ENCODE measurements around the gene PHF13. TPM values are rescaled to one million over a fixed set of nuclear protein-coding genes. Genes with fewer than 3 reads are reported as not detected.

PHF13 gene
- polyA plus RNA-seq, 1 experiment = 9.4 TPM

DNA sequence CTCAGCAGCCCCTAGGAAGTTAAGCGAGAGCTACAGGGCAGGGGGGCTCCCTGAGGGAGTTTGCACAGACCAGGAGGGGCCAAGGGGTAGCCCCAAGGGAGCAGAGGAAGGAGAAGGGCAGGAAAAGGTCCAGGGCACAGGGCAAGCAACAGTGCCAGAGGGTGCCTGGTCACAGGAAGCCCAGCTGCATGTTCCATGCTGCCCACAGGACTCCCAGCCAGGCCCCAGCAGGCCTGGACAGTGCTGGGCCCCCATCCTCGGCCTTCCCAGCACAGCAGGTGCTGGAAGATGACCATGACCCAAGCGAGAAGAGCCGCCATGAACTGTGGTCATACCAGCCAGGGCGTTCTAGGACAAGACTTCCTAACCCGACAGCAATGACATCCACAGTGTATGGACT, 21.9 kb upstream of the PHF13 start:
- TF ChIP-seq, protein P1, sequence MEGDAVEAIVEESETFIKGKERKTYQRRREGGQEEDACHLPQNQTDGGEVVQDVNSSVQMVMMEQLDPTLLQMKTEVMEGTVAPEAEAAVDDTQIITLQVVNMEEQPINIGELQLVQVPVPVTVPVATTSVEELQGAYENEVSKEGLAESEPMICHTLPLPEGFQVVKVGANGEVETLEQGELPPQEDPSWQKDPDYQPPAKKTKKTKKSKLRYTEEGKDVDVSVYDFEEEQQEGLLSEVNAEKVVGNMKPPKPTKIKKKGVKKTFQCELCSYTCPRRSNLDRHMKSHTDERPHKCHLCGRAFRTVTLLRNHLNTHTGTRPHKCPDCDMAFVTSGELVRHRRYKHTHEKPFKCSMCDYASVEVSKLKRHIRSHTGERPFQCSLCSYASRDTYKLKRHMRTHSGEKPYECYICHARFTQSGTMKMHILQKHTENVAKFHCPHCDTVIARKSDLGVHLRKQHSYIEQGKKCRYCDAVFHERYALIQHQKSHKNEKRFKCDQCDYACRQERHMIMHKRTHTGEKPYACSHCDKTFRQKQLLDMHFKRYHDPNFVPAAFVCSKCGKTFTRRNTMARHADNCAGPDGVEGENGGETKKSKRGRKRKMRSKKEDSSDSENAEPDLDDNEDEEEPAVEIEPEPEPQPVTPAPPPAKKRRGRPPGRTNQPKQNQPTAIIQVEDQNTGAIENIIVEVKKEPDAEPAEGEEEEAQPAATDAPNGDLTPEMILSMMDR (IDR thresholded peaks at IDR 0.05; ENCODE audit: insufficient read depth, low read depth, low read length) = no peak
- no peak overlapping the region for H3K4me3 ChIP-seq (ENCODE audit: low read depth, low read length)
- H3K36me3 ChIP-seq (ENCODE audit: control insufficient read depth, insufficient read depth, low read length) = peaks cover 50% of the 10 kb centered on the region
- no peak for DNase-seq (ENCODE audit: low read depth)
- H3K27me3 ChIP-seq (ENCODE audit: control insufficient read depth, insufficient read depth, low read length) = no peaks in the 10 kb centered on the region
- ChIA-PET CTCF (interaction anchor here (1.5 kb wide), 1 partner anchor 11 kb away, joined by 3 read pairs; the partner anchor contains the start of gene KLHL21), POLR2A (no interaction called here)

DNA sequence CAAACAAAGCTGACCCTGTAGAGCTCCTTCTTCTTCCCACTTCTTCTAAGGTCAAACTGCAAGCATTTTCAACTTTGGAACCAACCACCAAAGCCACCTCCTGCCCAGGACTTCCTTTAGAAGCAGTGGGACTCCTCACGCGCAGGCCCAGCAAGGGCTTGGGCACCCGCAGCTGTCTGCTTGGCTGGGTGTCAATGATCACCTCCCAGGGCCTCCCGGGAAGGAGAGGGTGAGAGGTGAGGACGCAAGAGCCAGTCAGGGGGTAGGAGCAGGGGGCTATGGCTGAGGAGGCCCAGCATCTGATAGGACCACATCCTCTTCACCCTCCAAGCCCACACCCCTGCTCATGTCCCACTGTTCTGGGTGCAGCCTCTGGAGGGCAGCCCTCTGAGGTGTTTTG, 21.1 kb upstream of the PHF13 start:
- no peaks in the 10 kb centered on the region for H3K27me3 ChIP-seq (ENCODE audit: control insufficient read depth, insufficient read depth, low read length)
- H3K4me3 ChIP-seq (ENCODE audit: low read depth, low read length) = no peak overlapping the region
- ChIA-PET POLR2A (no interaction called here), CTCF (interaction anchor here (1.5 kb wide), 1 partner anchor 10 kb away, joined by 3 read pairs; the partner anchor contains the start of gene KLHL21)
- TF ChIP-seq, protein P1 (IDR thresholded peaks at IDR 0.05; ENCODE audit: insufficient read depth, low read depth, low read length) = no peak
- peaks cover 55% of the 10 kb centered on the region for H3K36me3 ChIP-seq (ENCODE audit: control insufficient read depth, insufficient read depth, low read length)
- no peak for DNase-seq (ENCODE audit: low read depth)

DNA sequence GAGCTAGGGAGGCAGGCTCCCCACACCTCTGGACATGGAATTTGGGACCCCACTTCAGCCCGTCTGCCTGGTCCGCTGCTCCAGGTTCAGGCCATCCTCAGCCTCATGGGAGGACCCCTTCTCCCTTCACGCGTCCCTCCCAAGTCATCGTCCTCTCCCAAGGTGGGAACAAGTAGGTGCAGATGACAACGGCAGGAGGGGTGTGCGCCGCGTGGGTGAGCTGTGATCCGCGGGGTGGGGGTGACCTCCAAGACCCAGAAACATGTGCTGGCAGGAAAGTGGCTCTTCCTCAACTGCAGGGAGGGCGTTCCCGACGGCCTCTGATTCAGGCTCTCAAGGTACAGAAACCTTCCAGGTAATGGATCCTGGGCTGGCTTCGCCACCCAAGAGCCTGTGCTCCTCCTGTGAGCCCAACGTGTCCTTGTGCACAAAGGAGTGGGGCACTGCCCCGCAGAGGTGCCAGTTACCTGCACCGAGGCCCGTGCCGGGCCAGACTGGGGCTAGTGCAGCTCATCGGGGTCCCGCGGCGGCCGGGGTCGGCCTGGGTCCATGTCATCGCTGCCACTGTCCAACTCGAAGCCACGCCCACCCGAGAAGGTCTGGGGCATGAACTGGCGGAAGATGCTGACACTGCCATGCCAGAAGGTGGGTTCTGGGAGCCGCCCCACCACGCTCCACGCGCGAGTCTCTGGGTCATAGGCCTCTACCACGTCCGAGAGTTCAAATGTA, 20.5 kb upstream of the PHF13 start:
- H3K4me3 ChIP-seq (ENCODE audit: low read depth, low read length) = no peak overlapping the region
- no peak for DNase-seq (ENCODE audit: low read depth)
- H3K27me3 ChIP-seq (ENCODE audit: control insufficient read depth, insufficient read depth, low read length) = no peaks in the 10 kb centered on the region
- peaks cover 59% of the 10 kb centered on the region for H3K36me3 ChIP-seq (ENCODE audit: control insufficient read depth, insufficient read depth, low read length)
- POLR2A ChIA-PET = no interaction called here
- TF ChIP-seq, protein P1 (IDR thresholded peaks at IDR 0.05; ENCODE audit: insufficient read depth, low read depth, low read length) = no peak
- CTCF ChIA-PET = interaction anchor here (1.5 kb wide), 1 partner anchor 39 kb away, joined by 3 read pairs; the partner anchor contains the start of gene NOL9

DNA sequence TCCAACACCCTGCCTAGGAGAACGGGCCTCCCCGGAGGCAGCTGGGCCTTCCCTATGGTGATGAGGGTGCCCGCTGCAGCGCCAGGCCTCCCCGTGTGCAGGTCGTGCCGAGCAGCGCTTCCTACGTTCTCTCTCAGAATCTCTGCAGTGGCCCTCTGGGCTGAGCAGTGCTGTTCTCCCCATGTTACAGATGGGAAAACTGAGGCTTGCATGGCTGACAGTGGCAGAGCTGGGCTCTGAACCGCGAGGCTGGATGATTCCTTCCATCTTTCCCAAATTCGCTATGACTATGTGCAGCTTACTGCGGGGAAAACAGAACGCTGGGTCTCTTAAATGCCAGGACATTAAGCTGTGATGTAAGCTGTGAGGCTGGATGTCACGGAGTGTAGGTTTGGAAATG, 19.7 kb upstream of the PHF13 start:
- CTCF ChIA-PET = interaction anchor here (1.5 kb wide), 1 partner anchor 40 kb away, joined by 3 read pairs; the partner anchor contains the start of gene NOL9
- Histone ChIP-seq H3K36me3 (ENCODE audit: control insufficient read depth, insufficient read depth, low read length) (peaks cover 53% of the 10 kb centered on the region), H3K27me3 (ENCODE audit: control insufficient read depth, insufficient read depth, low read length) (no peaks in the 10 kb centered on the region), H3K4me3 (ENCODE audit: low read depth, low read length) (no peak overlapping the region)
- POLR2A ChIA-PET = no interaction called here
- TF ChIP-seq, protein P1 (IDR thresholded peaks at IDR 0.05; ENCODE audit: insufficient read depth, low read depth, low read length) = no peak
- no peak for DNase-seq (ENCODE audit: low read depth)

DNA sequence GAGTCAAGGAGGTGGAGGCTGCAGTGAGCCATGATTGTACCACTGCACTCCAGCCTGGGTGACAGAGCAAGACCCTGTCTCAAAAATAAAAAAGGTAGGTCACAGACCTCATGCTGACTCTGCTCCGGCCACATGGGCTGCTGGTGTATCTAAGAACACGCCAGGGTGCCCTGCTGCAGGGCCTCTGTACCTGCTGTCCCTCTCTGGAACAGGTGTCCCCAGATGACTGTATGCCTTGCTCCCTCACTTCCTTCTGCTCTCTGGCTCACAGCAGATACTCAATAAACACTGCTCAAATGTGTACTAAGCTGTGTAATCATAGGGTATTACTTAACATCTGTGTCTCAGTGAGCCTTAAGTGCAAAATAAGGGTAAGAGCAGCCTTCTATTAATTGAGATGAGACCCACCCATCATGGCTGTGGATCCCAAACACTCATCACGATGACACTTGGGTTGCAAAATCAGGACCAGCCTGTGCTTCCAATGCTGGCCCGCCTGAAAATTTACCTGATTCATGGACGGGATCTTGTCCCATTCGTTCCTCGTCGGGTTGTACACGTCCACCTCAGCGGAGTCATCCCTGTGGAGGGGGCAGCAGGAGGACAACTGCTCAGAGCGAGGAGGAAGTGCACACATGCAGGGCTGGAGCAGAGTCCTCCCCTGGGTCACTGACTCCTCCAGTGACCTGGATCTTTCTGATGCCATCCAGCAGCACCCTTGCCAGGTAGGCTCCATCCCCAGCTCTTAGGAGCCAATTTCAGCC, 18.4 kb upstream of the PHF13 start:
- TF ChIP-seq, protein P1 (IDR thresholded peaks at IDR 0.05; ENCODE audit: insufficient read depth, low read depth, low read length) = no peak
- POLR2A ChIA-PET = interaction anchor here (0.6 kb wide), 1 partner anchor 8 kb away, joined by 3 read pairs; the partner anchor contains the start of gene KLHL21
- Histone ChIP-seq H3K27me3 (ENCODE audit: control insufficient read depth, insufficient read depth, low read length) (no peaks in the 10 kb centered on the region), H3K4me3 (ENCODE audit: low read depth, low read length) (no peak overlapping the region), H3K36me3 (ENCODE audit: control insufficient read depth, insufficient read depth, low read length) (peaks cover 57% of the 10 kb centered on the region)
- CTCF ChIA-PET = interaction anchor here (1.5 kb wide), 1 partner anchor 41 kb away, joined by 3 read pairs; the partner anchor contains the start of gene NOL9
- DNase-seq (ENCODE audit: low read depth) = no peak
